ENCODE data around the gene ZNF670. TPM values are rescaled to one million over a fixed set of nuclear protein-coding genes. Genes with fewer than 3 reads are reported as not detected.

Gene ZNF670
- total RNA-seq, 4 donors from 2014 or later, result 5.0 to 9.5 (median 7.4) TPM

DNA sequence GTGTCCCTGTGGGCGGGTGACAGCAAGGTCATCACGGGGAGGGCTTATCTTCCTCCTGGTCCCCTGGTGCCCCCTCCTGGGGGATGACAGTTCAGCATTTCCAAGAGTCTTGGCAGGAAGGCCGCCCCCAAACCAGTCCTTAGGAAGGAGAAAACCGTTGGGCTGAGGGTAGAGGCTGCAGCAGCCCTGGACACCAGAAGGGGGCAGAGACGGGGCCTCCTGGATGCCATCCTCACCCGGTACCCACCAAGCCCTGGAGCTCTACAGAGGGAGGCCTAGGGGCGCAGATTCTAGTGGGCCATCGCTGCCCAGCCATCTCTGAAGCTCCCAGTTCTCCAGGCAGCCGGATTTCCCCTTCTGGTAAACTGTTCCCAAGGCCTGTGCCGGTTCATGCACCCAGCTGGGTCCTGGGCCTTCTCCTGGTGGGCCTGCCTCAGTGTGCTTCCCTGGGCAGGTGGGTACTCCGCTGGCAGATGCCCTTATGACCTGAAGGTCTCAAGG is 40.4 kb upstream of the ZNF670 start:
- H3K36me3 ChIP-seq, result no peaks in the 10 kb centered on the region

DNA sequence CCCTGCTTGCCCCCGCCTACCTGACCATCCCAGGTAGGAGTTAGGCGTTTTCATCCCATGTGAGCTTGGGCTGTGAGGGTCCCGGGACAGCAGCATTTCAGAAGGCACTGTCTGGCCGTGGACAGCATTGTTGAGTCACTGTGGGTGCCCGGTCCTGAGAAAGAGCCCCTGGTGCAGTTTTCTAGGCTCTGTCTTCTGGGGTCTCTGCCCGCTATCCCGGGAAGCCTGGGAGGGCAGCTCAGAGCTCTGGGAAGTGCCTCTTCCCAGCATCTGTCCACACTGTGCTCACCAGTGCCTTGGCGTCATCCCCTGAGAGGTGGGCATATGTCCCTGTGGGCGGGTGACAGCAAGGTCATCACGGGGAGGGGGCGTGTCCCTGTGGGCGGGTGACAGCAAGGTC is 36.9 kb upstream of the ZNF670 start:
- H3K27me3 ChIP-seq, result no peaks in the 10 kb centered on the region
- intact Hi-C loops (cut with DNase I; ENCODE audit: low total_unique reads), result no loop called here

More for the DNA sequence above, 40.4 kb upstream of the ZNF670 start:
- intact Hi-C loops (cut with DNase I; ENCODE audit: low total_unique reads), result no loop called here
- DNase-seq, result no peak
- Histone ChIP-seq H3K4me1 (no peaks in the 10 kb centered on the region), H3K4me3 (no peak overlapping the region), H3K27ac (no peak overlapping the region), H3K27me3 (no peaks in the 10 kb centered on the region), H3K9me3 (no peaks in the 10 kb centered on the region)
- TF ChIP-seq, protein P1, sequence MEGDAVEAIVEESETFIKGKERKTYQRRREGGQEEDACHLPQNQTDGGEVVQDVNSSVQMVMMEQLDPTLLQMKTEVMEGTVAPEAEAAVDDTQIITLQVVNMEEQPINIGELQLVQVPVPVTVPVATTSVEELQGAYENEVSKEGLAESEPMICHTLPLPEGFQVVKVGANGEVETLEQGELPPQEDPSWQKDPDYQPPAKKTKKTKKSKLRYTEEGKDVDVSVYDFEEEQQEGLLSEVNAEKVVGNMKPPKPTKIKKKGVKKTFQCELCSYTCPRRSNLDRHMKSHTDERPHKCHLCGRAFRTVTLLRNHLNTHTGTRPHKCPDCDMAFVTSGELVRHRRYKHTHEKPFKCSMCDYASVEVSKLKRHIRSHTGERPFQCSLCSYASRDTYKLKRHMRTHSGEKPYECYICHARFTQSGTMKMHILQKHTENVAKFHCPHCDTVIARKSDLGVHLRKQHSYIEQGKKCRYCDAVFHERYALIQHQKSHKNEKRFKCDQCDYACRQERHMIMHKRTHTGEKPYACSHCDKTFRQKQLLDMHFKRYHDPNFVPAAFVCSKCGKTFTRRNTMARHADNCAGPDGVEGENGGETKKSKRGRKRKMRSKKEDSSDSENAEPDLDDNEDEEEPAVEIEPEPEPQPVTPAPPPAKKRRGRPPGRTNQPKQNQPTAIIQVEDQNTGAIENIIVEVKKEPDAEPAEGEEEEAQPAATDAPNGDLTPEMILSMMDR (IDR thresholded peaks at IDR 0.05), result no peak
- no peak for TF ChIP-seq POLR2A (IDR thresholded peaks at IDR 0.05)

DNA sequence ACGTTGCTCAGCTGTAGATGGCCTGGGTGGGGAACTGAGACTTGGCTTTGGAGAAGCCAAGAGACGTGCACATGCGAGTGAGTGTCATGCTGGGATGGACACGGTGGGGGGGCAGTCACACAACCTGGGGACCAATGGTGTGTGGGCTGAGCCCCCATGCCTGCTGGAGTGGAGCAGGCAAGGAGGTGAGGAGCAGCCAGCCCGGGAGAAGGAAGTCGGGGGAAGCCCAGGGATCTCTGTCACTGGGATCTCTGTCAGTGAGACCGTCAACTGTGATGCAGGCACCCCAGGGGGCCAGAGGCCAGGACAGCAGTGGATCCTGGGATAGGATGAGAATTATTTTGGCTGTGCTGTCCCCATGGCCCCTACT is 36.5 kb upstream of the ZNF670 start:
- intact Hi-C loops (cut with DNase I; ENCODE audit: low total_unique reads), result no loop called here

More for the DNA sequence above, 36.9 kb upstream of the ZNF670 start:
- Histone ChIP-seq H3K27ac (no peak overlapping the region), H3K9me3 (no peaks in the 10 kb centered on the region), H3K4me3 (no peak overlapping the region), H3K36me3 (no peaks in the 10 kb centered on the region), H3K4me1 (no peaks in the 10 kb centered on the region)
- TF ChIP-seq, protein P1 (IDR thresholded peaks at IDR 0.05), result no peak
- no peak for TF ChIP-seq POLR2A (IDR thresholded peaks at IDR 0.05)
- DNase-seq, result no peak

DNA sequence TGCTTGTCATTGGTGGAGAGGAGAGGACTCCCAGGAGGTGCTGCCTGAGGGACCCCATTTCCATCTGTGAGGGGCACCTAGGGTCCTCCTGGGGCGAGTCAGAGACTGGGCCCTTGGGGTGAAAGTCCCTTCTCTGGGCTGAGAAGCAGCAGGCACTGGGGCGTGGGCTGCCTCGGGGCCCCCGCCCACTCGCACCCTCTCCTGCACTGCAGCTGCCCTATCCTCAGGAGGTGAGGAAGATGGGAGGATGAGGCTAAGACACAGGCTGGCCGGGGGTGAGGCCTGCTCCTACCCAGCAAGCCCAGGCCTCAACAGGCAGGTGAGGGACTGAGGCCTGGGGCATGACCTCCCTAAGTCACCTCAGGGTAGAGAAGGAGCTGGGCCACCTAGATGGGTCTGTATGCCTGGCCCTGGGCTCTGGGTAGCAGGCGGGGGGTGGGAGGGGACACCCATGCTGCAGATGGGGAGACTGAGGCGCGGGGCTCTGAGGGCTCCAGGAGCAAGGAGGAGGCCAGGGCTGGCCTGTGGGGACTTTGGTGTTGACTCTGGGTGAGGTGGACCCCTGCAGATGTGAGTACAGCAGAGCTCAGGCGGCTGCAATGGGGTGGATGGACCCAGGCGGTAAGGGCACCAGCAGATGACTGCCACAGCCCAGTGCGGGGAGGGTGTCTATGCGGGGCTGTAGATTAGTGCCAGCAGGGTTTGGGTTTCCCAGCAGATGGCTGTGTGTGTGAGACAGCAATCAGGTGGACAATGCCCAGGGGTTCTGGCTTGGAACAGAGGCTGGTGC is 35.9 kb upstream of the ZNF670 start:
- Histone ChIP-seq H3K27ac (no peak overlapping the region), H3K9me3 (no peaks in the 10 kb centered on the region), H3K4me1 (no peaks in the 10 kb centered on the region), H3K4me3 (no peak overlapping the region), H3K36me3 (no peaks in the 10 kb centered on the region), H3K27me3 (no peaks in the 10 kb centered on the region)
- no peak for DNase-seq
- no peak for TF ChIP-seq POLR2A (IDR thresholded peaks at IDR 0.05)
- TF ChIP-seq, protein P1 (IDR thresholded peaks at IDR 0.05), result no peak
- intact Hi-C loops (cut with DNase I; ENCODE audit: low total_unique reads), result no loop called here

More for the DNA sequence above, 36.5 kb upstream of the ZNF670 start:
- no peaks in the 10 kb centered on the region for H3K27me3 ChIP-seq
- no peak for DNase-seq
- no peaks in the 10 kb centered on the region for H3K9me3 ChIP-seq
- no peak for TF ChIP-seq POLR2A (IDR thresholded peaks at IDR 0.05)
- TF ChIP-seq, protein P1 (IDR thresholded peaks at IDR 0.05), result no peak
- H3K4me3 ChIP-seq, result no peak overlapping the region
- H3K4me1 ChIP-seq, result no peaks in the 10 kb centered on the region
- no peak overlapping the region for H3K27ac ChIP-seq
- H3K36me3 ChIP-seq, result no peaks in the 10 kb centered on the region

DNA sequence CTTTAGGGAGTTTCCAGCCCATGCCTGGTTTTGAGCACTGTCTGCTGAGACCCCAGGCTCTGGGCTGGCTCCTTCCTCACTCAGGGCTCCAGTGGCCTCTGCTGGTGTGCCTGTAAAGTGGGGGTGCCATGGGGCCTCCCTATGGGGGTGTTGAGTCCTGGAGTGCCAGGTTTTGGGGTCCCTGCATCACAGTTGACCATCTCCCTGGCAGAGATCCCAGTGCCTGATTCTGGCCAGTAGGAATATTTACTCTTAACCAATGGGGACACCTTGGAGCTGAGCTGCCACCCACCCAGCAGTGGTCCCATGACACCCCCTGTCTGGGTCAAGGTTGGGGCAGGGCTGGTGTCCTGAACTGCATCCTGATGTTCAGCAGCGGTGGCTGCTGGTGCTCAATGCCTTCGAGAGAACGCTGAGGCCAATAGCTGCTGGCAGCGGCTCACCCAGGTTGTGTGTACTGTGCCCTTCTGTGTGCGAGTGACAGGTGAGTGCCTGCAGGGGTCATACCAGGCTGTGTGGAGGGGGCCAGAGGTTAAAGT is 35.2 kb upstream of the ZNF670 start:
- Histone ChIP-seq H3K9me3 (no peaks in the 10 kb centered on the region), H3K36me3 (no peaks in the 10 kb centered on the region), H3K4me1 (no peaks in the 10 kb centered on the region), H3K27ac (no peak overlapping the region), H3K27me3 (no peaks in the 10 kb centered on the region), H3K4me3 (no peak overlapping the region)
- intact Hi-C loops (cut with DNase I; ENCODE audit: low total_unique reads), result no loop called here
- TF ChIP-seq, protein P1 (IDR thresholded peaks at IDR 0.05), result no peak
- no peak for TF ChIP-seq POLR2A (IDR thresholded peaks at IDR 0.05)
- no peak for DNase-seq

Data from uterus (tissue), 4 donors.